CD14-positive monocyte (primary cell): ENCODE measurements around the gene SLC4A4. TPM values are rescaled to one million over a fixed set of nuclear protein-coding genes. Genes with fewer than 3 reads are reported as not detected.

Experiments
- DNase-seq, 3 donors: peaks; one replicate each; pipeline ENCODE4 v3.0.0-alpha.2; 2011 to 2022
- H2AFZ ChIP-seq: 2 replicates; pipeline ENCODE4 v1.6.0; 2012; ENCODE audit warnings: mild to moderate bottlenecking, low read depth, low read length, inconsistent platforms; ENCODE audit not compliant: insufficient read depth, poor library complexity, severe bottlenecking
- H3K27ac ChIP-seq, 2 donors: 1 replicate in 1 of 2; 2 replicates in 1 of 2; pipeline ENCODE4 v1.5.1; 2012 to 2013; ENCODE audit warnings: low read length in 2 of 2, control low read depth in 1 of 2, inconsistent platforms in 1 of 2, low read depth in 1 of 2, mild to moderate bottlenecking in 1 of 2
- H3K27me3 ChIP-seq, 2 donors: one replicate each; pipeline versions ENCODE4 v1.6.0 to v1.6.1; 2011 to 2013; ENCODE audit warnings: low read length in 2 of 2; ENCODE audit not compliant: control insufficient read depth in 2 of 2, insufficient read depth in 2 of 2
- H3K36me3 ChIP-seq, 2 donors: replicated peaks in 1 of 2; 1 replicate in 1 of 2; 2 replicates in 1 of 2; pipeline versions ENCODE4 v1.5.1 to v1.6.1; 2012 to 2013; ENCODE audit warnings: low read length in 2 of 2, control low read depth in 1 of 2, inconsistent platforms in 1 of 2, mild to moderate bottlenecking in 1 of 2; ENCODE audit not compliant: insufficient read depth in 2 of 2, control insufficient read depth in 1 of 2
- H3K4me1 ChIP-seq, 2 donors: 1 replicate in 1 of 2; 2 replicates in 1 of 2; pipeline versions ENCODE4 v1.5.1 to v1.6.1; 2012 to 2013; ENCODE audit warnings: low read length in 2 of 2, control low read depth in 1 of 2, inconsistent platforms in 1 of 2, mild to moderate bottlenecking in 1 of 2, moderate library complexity in 1 of 2; ENCODE audit not compliant: insufficient read depth in 2 of 2, control insufficient read depth in 1 of 2
- H3K4me2 ChIP-seq: replicated peaks from 2 replicates; pipeline ENCODE3; 2012; ENCODE audit warnings: low read length, moderate library complexity, mild to moderate bottlenecking; ENCODE audit not compliant: poor library complexity, severe bottlenecking; ENCODE audit errors: extremely low read depth
- H3K4me3 ChIP-seq, 3 experiments: fragments of 200-600 bp in 1 of 3; sonication (generic) in 1 of 3; replicated peaks in 1 of 3; 1 replicate in 2 of 3; 2 replicates in 1 of 3; pipeline ENCODE4 v1.5.1; 2011 to 2013; ENCODE audit warnings: low read length in 3 of 3, mild to moderate bottlenecking in 3 of 3, control low read depth in 2 of 3, low read depth in 2 of 3, inconsistent platforms in 1 of 3, moderate library complexity in 1 of 3
- H3K79me2 ChIP-seq: 2 replicates; pipeline ENCODE4 v1.6.0; 2012; ENCODE audit warnings: mild to moderate bottlenecking, control low read depth, inconsistent platforms, low read length, moderate library complexity; ENCODE audit not compliant: insufficient read depth
- H3K9ac ChIP-seq: 2 replicates; pipeline ENCODE4 v1.6.0; 2017; ENCODE audit warnings: low read length, mild to moderate bottlenecking; ENCODE audit not compliant: insufficient read depth, poor library complexity, severe bottlenecking
- H3K9me3 ChIP-seq, 2 donors: replicated peaks in 1 of 2; 1 replicate in 1 of 2; 2 replicates in 1 of 2; pipeline versions ENCODE4 v1.5.1 to v1.6.1; 2012 to 2013; ENCODE audit warnings: low read length in 2 of 2, control low read depth in 1 of 2; ENCODE audit not compliant: control insufficient read depth in 1 of 2, insufficient read depth in 1 of 2
- H4K20me1 ChIP-seq: 2 replicates; pipeline ENCODE4 v1.6.0; 2012; ENCODE audit warnings: mild to moderate bottlenecking, low read length, control low read depth, moderate library complexity; ENCODE audit not compliant: insufficient read depth
- H3K27ac Mint-ChIP-seq, 7 donors: one replicate each; pipeline ENCODE4 v1.8.0; 2020; ENCODE audit warnings: mild to moderate bottlenecking in 7 of 7, mixed read lengths in 7 of 7, moderate library complexity in 6 of 7, inconsistent platforms in 2 of 7
- H3K27me3 Mint-ChIP-seq, 3 donors: one replicate each; pipeline ENCODE4 v1.8.0; 2021 to 2022; ENCODE audit warnings: low read depth in 3 of 3, mild to moderate bottlenecking in 3 of 3, mixed read lengths in 3 of 3, moderate library complexity in 3 of 3, inconsistent platforms in 1 of 3
- H3K36me3 Mint-ChIP-seq, 2 donors: one replicate each; pipeline ENCODE4 v1.8.0; 2020; ENCODE audit warnings: mixed read lengths in 2 of 2, inconsistent platforms in 1 of 2, mild to moderate bottlenecking in 1 of 2
- H3K4me1 Mint-ChIP-seq: one replicate; pipeline ENCODE4 v1.8.0; 2020; ENCODE audit warnings: mild to moderate bottlenecking, mixed read lengths
- H3K4me3 Mint-ChIP-seq, 2 donors: one replicate each; pipeline ENCODE4 v1.8.0; 2020; ENCODE audit warnings: mild to moderate bottlenecking in 2 of 2, mixed read lengths in 2 of 2, moderate library complexity in 1 of 2
- H3K9me3 Mint-ChIP-seq, 7 donors: one replicate each; pipeline ENCODE4 v1.8.0; 2020 to 2022; ENCODE audit warnings: mixed read lengths in 7 of 7, mild to moderate bottlenecking in 6 of 7, moderate library complexity in 6 of 7, inconsistent platforms in 2 of 7
- CTCF ChIP-seq: fragments of 200-600 bp; IDR thresholded peaks from one replicate; pipeline ENCODE4 v1.8.0; 2022; ENCODE audit warnings: antibody characterized with exemption, mild to moderate bottlenecking
- WGBS: methylation state at CpG from one replicate; pipeline ENCODE4 v1.1.5; 2013; ENCODE audit warnings: missing lambda C conversion rate; ENCODE audit not compliant: insufficient coverage; 5-methylcytosine and 5-hydroxymethylcytosine counted together
- intact Hi-C, 2 donors: fragments of 100-400 bp; cut with micrococcal nuclease; formaldehyde crosslinking; loops; one replicate each; pipeline versions ENCODE4 v1.15.0 to v1.15.1; 2023
- polyA plus RNA-seq, 3 donors: library from polyadenylated mRNA; depleted of rRNA in 1 of 3; unstranded in 2 of 3; stranded (reverse) in 1 of 3; fragments of 300-500 nt in 2 of 3; fragments of >200 nt in 1 of 3; fragmentation: Illumina TruSeq in 2 of 3; gene quantifications; 1 replicate in 2 of 3; 2 replicates in 1 of 3; pipeline ENCODE4 v1.2.3, GENCODE V29; 2012 to 2021

SLC4A4 gene
- polyA plus RNA-seq, 3 donors, result 0.03 TPM; not detected in 2

- intact Hi-C loops, result no loop called here
- Histone ChIP-seq H3K4me1 (no peaks in the 10 kb centered on the region), H2AFZ (no peak overlapping the region), H3K79me2 (no peaks in the 10 kb centered on the region), H3K27me3 (no peaks in the 10 kb centered on the region), H4K20me1 (no peaks in the 10 kb centered on the region), H3K4me3 (no peak overlapping the region), H3K9ac (no peak overlapping the region), H3K4me2 (no peak overlapping the region), H3K27ac (no peak overlapping the region), H3K36me3 (no peaks in the 10 kb centered on the region), H3K9me3 (no peaks in the 10 kb centered on the region)
- 40% methylated on average over 1 of the region's 7 CpGs for WGBS
- H3K36me3 Mint-ChIP-seq, result no peaks in the 10 kb centered on the region
- H3K27ac Mint-ChIP-seq, result no peak overlapping the region
- H3K27me3 Mint-ChIP-seq, result peaks cover 0 to 9% (median 0%) of the 10 kb centered on the region in 3 donors
- no peaks in the 10 kb centered on the region for H3K9me3 Mint-ChIP-seq
- no peak for DNase-seq
- no peak overlapping the region for H3K4me3 Mint-ChIP-seq
- no peak for TF ChIP-seq CTCF
- H3K4me1 Mint-ChIP-seq, result no peaks in the 10 kb centered on the region
Measured at GRCh38 chr4:71550220-71551165, 211.7 kb downstream of the SLC4A4 start.

- H3K27ac ChIP-seq, result no peak overlapping the region
- no peaks in the 10 kb centered on the region for H4K20me1 ChIP-seq
- Mint-ChIP-seq H3K4me3 (no peak overlapping the region), H3K4me1 (no peaks in the 10 kb centered on the region), H3K9me3 (no peaks in the 10 kb centered on the region), H3K27me3 (peaks cover 0 to 4% (median 0%) of the 10 kb centered on the region in 3 donors), H3K27ac (no peak overlapping the region), H3K36me3 (no peaks in the 10 kb centered on the region)
- H3K4me3 ChIP-seq, result no peak overlapping the region
- intact Hi-C loops, result no loop called here
- no peaks in the 10 kb centered on the region for H3K79me2 ChIP-seq
- no peak overlapping the region for H3K4me2 ChIP-seq
- no CpG with 5 or more reads among the region's 1 CpG for WGBS
- no peak for TF ChIP-seq CTCF
- H3K27me3 ChIP-seq, result no peaks in the 10 kb centered on the region
- H3K36me3 ChIP-seq, result no peaks in the 10 kb centered on the region
- no peak overlapping the region for H3K9ac ChIP-seq
- no peak overlapping the region for H2AFZ ChIP-seq
- no peaks in the 10 kb centered on the region for H3K9me3 ChIP-seq
- H3K4me1 ChIP-seq, result no peaks in the 10 kb centered on the region
- no peak for DNase-seq
Measured at GRCh38 chr4:71553605-71554004, 214.8 kb downstream of the SLC4A4 start.
